Lower leg skin (tissue), 3 donors: Measurements from ENCODE around the gene E2F1.

Experiments
- CTCF ChIP-seq, 3 donors: fragments of 450-650 bp; IDR thresholded peaks; one replicate each; pipeline ENCODE4 v1.5.1; 2016; ENCODE audit warnings: antibody characterized with exemption in 3 of 3, mild to moderate bottlenecking in 3 of 3, moderate library complexity in 2 of 3
- POLR2A ChIP-seq, 2 donors: fragments of 450-650 bp; IDR thresholded peaks; one replicate each; pipeline ENCODE4 v1.6.1; 2016 to 2017; ENCODE audit warnings: antibody characterized with exemption in 2 of 2, mild to moderate bottlenecking in 1 of 2, moderate library complexity in 1 of 2

GRCh38 chr20:33667676-33668465, 18.3 kb downstream of the E2F1 start:
- TF ChIP-seq CTCF (IDR thresholded peaks at IDR 0.05) (peak in 1 of 3 donors; percentile 66), POLR2A (IDR thresholded peaks at IDR 0.05) (no peak)
